Measurements from ENCODE around the gene MRAS.

DNA sequence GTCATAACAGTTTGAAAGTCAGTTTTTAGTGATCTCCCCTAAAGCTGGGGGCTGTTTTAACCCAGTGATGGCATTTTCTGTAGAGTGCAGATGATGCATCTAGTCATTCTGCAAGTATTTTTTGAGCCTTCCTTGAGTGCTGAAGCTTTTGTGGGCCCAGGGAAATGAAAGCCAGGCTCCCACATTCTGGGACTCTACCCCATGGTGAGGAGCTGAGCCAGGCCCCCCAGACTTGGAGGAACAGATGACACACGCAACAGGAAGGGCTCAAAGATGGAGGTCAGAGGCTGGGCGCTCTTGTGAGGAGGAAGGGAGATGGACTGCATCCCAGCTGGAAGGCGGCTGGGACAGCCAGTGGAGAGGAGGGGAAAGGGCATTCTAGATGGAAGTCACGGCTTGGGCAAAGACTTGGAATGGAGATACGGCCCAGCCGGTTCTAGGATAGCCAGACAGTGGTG, 40.8 kb downstream of the MRAS start:
- TF ChIP-seq, protein P1, sequence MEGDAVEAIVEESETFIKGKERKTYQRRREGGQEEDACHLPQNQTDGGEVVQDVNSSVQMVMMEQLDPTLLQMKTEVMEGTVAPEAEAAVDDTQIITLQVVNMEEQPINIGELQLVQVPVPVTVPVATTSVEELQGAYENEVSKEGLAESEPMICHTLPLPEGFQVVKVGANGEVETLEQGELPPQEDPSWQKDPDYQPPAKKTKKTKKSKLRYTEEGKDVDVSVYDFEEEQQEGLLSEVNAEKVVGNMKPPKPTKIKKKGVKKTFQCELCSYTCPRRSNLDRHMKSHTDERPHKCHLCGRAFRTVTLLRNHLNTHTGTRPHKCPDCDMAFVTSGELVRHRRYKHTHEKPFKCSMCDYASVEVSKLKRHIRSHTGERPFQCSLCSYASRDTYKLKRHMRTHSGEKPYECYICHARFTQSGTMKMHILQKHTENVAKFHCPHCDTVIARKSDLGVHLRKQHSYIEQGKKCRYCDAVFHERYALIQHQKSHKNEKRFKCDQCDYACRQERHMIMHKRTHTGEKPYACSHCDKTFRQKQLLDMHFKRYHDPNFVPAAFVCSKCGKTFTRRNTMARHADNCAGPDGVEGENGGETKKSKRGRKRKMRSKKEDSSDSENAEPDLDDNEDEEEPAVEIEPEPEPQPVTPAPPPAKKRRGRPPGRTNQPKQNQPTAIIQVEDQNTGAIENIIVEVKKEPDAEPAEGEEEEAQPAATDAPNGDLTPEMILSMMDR (tag by site-specific recombination; IDR thresholded peaks at IDR 0.05): no peak
- no peak for TF ChIP-seq RBAK (tag by site-specific recombination; IDR thresholded peaks at IDR 0.05)
- TF ChIP-seq ZNF48 (tag by site-specific recombination; IDR thresholded peaks at IDR 0.05): no peak
- TF ChIP-seq ZNF707 (tag by site-specific recombination; IDR thresholded peaks at IDR 0.05): no peak
- TF ChIP-seq ZNF114 (tag by site-specific recombination; IDR thresholded peaks at IDR 0.05): no peak
- TF ChIP-seq ZNF274 (IDR thresholded peaks at IDR 0.05; ENCODE audit: low read length): no peak
- no peak for TF ChIP-seq ZNF274 (tag by site-specific recombination; IDR thresholded peaks at IDR 0.05; ENCODE audit: borderline replicate concordance)
- TF ChIP-seq, protein P2, sequence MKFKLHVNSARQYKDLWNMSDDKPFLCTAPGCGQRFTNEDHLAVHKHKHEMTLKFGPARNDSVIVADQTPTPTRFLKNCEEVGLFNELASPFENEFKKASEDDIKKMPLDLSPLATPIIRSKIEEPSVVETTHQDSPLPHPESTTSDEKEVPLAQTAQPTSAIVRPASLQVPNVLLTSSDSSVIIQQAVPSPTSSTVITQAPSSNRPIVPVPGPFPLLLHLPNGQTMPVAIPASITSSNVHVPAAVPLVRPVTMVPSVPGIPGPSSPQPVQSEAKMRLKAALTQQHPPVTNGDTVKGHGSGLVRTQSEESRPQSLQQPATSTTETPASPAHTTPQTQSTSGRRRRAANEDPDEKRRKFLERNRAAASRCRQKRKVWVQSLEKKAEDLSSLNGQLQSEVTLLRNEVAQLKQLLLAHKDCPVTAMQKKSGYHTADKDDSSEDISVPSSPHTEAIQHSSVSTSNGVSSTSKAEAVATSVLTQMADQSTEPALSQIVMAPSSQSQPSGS (tag by site-specific recombination; IDR thresholded peaks at IDR 0.05; ENCODE audit: low read depth): no peak
- TF ChIP-seq, protein P3, sequence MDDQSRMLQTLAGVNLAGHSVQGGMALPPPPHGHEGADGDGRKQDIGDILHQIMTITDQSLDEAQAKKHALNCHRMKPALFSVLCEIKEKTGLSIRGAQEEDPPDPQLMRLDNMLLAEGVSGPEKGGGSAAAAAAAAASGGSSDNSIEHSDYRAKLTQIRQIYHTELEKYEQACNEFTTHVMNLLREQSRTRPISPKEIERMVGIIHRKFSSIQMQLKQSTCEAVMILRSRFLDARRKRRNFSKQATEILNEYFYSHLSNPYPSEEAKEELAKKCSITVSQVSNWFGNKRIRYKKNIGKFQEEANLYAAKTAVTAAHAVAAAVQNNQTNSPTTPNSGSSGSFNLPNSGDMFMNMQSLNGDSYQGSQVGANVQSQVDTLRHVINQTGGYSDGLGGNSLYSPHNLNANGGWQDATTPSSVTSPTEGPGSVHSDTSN (CRISPR knock-in tag; IDR thresholded peaks at IDR 0.05): no peak
- TF ChIP-seq ZNF223 (tag by site-specific recombination; IDR thresholded peaks at IDR 0.05): no peak
- TF ChIP-seq ZNF394 (tag by site-specific recombination; IDR thresholded peaks at IDR 0.05; ENCODE audit: borderline replicate concordance): no peak
- TF ChIP-seq YY1 (tag by site-specific recombination; IDR thresholded peaks at IDR 0.05): no peak
- TF ChIP-seq, protein P4, sequence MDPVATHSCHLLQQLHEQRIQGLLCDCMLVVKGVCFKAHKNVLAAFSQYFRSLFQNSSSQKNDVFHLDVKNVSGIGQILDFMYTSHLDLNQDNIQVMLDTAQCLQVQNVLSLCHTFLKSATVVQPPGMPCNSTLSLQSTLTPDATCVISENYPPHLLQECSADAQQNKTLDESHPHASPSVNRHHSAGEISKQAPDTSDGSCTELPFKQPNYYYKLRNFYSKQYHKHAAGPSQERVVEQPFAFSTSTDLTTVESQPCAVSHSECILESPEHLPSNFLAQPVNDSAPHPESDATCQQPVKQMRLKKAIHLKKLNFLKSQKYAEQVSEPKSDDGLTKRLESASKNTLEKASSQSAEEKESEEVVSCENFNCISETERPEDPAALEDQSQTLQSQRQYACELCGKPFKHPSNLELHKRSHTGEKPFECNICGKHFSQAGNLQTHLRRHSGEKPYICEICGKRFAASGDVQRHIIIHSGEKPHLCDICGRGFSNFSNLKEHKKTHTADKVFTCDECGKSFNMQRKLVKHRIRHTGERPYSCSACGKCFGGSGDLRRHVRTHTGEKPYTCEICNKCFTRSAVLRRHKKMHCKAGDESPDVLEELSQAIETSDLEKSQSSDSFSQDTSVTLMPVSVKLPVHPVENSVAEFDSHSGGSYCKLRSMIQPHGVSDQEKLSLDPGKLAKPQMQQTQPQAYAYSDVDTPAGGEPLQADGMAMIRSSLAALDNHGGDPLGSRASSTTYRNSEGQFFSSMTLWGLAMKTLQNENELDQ (tag by site-specific recombination; IDR thresholded peaks at IDR 0.05; ENCODE audit: low read depth): no peak

Measured in HEK293 (cell line).